Measurements from ENCODE around the gene PRKCE.

PRKCE gene

DNA sequence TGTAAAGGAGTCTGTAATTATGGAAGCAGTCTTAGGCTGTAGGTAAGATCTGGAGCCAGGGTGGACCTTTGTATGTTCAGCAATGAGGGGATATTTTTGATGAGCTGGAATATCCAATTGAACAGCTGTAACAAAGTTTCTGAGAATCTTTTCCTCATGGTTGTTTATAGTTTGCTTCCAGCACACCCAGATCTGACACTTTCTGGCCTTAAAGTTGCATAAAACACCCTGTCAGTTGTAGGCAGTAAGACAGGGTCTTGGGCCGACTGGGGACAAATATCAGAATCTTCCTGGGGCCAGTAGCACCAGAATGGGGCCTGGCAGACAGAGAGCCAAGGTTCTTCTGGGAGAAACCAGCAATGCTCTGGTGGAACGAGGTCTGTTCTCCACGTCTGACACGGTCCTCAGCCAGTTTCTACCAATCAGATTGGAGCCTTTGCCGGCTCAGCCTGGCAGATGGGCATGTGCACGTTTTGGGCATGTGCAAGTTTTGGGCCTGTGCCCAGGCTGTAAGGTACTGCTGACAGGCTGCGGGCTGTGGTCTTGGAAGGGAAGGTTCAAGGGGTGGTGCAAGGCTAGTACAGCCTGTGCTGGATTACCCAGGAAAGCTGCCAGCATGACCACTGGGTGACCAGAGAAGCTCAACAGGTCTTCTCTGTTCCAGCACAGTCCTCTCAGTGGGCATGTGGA, 89.8 kb downstream of the PRKCE start:
- no peak overlapping the region for H3K4me3 ChIP-seq
- peak overlapping the region in 1 of 21 experiments; percentile 3 for H3K27ac ChIP-seq

DNA sequence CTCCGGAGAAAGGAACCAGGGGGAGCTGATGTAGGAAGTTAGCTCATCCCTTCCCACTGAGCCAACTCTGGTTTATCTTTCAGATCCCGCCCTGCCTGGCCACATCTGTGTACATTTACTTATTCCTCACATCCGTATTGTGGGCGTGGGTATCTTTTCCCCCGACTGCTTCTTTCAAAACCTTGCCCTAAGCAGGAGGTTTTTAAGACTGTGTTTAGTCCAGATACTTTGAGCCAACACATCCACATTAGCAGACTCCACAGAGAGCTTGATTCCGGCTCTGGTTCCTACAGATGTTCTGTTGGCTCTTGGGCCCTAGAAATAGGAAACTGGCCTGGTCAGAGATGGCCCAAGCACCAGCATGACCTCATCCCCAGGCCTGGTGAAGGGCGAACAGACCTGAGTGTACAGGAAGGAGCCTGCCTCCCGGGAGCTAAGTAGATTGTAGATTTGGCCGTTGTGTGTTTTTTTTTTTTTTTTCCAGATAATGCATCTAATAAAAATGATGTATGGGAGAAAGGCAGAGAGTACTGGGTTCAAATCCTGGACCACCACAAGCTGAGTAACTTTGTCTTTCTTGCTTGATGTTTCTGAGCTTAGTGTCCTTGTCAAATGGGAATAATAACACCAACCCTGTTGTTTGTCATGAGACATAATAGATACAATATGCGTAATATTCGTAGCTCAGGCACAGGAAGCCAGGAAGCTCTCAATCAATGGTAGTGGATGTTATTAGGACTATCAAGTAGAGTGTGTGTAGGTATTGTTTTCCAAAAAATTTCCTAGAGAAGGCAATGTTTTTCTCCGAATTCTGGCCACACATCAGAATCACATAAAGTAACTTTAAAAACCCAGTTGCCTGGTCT, 92.3 kb downstream of the PRKCE start:
- Histone ChIP-seq H3K4me3 (no peak overlapping the region), H3K27ac (peak overlapping the region in 10 of 21 experiments; percentile 0 to 75 (median 28))

DNA sequence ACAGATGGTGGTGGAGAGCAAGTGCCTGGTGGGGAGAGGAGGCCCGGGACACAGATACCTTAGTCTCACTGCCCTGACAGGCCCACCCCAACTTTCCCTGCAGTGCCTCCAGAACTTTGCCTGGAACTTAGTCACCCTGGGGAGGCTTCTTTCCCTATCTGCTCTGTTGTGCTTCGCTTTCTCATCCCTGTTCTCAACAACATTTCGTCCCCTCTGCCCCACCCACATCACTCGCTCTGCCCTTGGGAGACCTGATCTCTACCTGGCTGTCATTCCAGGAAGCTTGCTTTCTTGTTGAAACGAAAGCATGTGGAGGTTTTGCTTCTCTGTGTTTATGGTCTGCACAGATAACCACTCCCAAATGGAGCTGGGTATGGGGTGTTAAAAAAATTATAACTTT, 93.8 kb downstream of the PRKCE start:
- Histone ChIP-seq H3K27ac (peak overlapping the region in 13 of 21 experiments; percentile 1 to 75 (median 43)), H3K4me3 (no peak overlapping the region)

DNA sequence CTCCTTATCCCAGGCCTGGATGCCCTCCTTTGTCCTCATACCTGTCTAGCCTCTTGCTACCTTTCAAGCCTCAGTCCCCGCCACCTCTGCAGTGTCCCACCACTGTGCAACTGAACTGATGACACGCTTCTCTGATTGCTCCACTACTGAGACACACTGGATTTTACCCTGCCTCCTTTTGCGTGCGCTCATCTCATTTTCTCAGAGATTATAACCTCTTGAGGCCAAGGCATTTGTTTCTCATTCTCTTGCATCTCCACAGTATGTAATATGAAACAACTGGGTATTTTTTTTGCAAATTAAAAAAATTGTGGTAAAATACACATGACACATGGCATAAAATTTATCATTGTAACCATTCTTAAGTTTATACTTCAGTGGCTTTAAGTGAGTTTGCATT, 95.4 kb downstream of the PRKCE start:
- Histone ChIP-seq H3K27ac (peak overlapping the region in 7 of 21 experiments; percentile 11 to 75 (median 43)), H3K4me3 (no peak overlapping the region)

DNA sequence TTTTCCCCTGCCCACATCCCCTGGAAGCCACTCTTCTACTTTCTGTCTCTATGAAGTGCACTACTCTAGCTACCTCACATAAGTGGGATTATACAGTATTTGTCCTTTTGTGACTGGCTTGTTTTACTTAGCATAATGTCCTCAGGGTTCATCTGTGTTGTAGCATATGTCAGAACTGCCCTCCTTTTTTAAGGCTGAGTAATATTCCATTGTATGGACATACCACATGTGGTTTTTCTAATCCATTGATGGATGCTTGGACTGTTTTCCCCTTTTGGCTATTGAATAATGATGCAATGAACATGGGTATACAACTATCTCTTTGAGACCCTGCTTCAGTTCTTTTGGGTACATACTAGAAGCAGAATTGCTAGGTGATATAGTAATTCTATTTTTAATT, 95.9 kb downstream of the PRKCE start:
- Histone ChIP-seq H3K4me3 (no peak overlapping the region), H3K27ac (peak overlapping the region in 2 of 21 experiments; percentile 25 to 75)

DNA sequence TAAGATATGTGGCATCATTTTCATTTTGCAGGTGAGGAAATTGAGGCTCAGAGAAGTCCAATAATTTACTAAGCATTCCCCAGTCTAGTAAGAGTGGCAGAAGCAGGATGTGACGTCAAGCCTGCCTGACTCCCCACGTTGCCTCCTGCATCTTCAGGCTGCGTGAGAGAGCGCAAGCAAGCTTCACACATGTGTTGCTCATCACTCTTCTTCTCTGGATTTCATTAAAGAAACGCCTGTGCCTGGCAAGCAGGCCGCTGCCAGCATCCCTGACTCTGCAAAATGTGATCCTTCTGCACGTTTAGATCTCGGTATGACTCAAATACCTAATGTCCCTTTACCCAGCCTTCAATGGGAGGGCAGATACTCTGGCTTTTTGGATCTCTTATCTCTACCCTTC, 96.8 kb downstream of the PRKCE start:
- Histone ChIP-seq H3K27ac (peak overlapping the region in 6 of 21 experiments; percentile 8 to 75 (median 40)), H3K4me3 (no peak overlapping the region)

DNA sequence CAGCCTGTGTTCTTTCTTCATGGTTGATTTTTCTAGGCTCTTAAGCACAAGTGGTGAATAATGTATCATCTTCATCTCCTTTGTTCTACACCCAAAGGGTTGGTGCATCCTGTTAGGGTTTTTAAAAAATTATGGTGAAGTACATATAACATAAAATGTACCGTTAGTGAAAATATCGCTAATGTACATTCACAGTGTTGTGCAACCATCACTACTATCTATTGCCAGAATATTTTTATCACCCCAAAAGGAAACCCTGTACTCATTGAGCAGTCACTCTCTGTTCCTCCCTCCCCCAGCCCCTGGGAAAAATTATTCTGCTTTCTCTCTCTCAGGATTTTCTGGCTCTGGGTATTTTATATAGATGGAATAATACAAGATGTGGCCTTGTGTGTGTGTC, 98.5 kb downstream of the PRKCE start:
- H3K4me3 ChIP-seq: no peak overlapping the region

DNA sequence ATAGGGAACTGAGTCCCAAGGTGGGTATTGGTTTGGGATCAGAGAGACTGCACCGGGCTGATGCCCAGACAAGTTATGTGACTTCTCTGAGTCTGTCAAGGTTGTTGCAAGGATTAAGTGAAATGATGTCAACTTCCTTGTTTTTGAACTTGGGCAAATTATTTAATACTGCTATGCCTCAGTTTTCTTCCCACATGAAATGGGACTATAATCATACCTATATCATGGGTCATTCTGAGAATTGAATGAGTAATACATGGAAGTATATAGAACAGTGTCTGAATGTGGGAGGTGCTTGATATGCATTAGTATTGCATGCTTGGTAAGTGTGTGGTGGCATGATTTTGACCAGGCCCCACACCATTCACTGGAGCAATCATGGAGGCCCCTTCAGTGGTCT, 99.0 kb downstream of the PRKCE start:
- Histone ChIP-seq H3K27ac (peak overlapping the region in 1 of 21 experiments; percentile 18), H3K4me3 (no peak overlapping the region)

More for the DNA sequence above, 98.5 kb downstream of the PRKCE start:
- peak overlapping the region in 1 of 21 experiments; percentile 18 for H3K27ac ChIP-seq

DNA sequence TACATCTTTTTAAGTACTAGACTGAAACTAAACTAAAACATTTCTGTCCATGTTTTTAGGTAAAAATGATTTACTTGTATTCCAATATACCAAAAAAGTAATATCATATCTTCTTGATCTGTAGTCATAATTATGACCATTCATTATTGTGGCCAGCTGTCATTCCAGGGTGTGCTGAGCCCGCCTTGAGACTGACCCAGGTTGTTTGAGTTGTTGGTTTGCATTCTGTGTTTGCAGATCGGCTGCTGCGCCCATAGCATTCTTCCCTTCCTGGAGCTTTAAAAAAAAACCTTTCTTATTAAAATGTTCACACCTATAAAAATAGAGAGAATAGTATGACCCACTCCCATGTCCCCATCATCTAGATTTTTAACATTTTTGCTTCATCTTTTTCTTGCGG, 101.9 kb downstream of the PRKCE start:
- no peak overlapping the region for H3K27ac ChIP-seq
- no peak overlapping the region for H3K4me3 ChIP-seq

DNA sequence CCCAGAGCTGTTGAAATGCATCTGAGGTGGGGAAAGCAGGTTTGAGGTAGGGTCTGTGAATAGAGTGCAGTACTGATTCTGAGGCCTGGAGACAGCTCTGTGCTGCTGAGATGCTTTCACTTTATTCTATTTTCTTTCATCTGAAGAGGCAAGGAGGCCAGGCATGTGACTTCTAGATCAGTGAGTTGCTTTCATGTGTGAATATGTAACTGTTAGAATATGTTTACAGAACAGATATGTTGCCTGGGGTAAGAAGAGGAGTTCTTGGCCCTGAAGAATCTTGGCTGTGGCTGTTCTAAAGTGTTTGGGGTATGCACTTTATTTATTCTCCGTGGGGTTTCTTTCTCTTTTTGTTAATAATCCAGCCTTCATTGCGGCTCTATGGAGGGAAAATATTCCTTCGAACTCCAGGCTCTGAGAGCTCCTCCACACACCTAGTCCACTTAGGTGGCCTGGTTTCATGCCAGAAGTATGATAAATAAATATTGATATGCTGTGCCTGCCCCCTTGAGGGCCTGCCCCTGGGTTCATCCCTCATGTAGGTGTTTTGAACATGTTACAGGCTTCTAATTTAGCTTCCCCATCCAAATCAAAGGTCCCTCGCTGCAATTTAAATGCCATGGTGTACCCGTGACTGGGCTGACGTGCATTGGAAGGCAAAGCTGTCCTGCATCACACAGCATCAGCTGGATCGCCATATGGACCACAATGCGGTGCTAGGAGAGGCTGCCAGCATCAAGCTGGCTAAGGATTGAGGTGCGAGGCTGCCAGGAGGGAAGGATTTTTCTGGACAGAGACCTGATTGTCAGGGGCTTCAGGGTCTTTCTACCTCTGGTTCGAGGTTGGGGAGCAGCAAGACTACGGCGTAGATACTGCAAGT, 102.9 kb downstream of the PRKCE start:
- H3K27ac ChIP-seq: peak overlapping the region in 4 of 21 experiments; percentile 18 to 53 (median 38)
- no peak overlapping the region for H3K4me3 ChIP-seq

DNA sequence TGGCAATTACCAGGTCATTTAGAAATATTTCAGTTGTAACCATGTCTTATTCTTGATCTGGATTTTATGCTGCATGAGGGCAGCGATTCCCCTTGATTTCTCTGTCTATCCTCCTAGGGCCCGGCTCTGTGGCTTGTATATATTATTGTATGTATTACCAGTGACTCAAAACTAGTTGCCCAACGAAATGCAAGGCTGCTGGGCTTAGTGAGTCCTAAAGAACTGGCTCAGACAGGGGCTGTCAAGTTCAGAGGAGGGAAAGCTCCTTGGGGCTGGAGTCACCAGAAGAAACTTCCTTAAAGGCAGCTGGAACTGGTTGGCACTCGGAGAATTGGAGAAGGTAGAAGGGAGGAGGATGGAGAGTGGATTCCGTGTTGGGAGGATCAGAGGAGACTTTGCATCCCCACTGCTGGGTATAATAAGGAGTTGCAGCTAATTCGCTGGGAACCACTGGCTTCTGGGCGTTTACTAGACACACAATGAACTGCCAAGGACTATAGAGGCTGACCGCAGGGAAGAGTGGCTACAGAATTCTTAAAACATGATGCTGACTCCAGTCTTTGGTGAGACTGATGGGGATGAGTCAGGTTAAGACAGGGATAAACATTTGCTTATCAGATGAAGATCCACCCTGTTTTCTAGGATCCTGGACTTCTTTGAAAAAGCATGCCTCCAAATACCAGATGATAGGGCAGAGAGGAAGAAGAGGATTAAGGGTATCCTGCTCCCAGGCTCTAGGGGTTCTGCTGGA, 104.3 kb downstream of the PRKCE start:
- Histone ChIP-seq H3K27ac (peak overlapping the region in 7 of 21 experiments; percentile 15 to 53 (median 33)), H3K4me3 (no peak overlapping the region)

DNA sequence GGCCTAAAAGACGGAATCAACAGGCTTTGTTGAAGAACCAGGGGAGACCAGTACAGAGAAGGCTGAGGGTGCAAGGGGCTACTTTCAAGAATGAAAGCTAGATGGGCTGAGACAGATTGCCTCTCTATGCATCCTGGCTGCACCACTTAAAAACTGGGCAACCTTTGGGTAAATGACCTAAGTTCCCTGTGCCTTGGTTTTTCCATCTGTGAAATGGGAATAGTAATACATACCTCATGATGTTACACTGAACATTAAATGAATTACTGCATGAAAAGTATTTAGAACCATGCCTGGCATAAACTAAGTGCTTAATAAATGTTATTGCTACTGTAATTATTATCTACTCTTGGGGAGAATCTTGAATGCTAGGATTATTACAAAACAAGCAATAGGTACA, 106.5 kb downstream of the PRKCE start:
- Histone ChIP-seq H3K27ac (no peak overlapping the region), H3K4me3 (no peak overlapping the region)

DNA sequence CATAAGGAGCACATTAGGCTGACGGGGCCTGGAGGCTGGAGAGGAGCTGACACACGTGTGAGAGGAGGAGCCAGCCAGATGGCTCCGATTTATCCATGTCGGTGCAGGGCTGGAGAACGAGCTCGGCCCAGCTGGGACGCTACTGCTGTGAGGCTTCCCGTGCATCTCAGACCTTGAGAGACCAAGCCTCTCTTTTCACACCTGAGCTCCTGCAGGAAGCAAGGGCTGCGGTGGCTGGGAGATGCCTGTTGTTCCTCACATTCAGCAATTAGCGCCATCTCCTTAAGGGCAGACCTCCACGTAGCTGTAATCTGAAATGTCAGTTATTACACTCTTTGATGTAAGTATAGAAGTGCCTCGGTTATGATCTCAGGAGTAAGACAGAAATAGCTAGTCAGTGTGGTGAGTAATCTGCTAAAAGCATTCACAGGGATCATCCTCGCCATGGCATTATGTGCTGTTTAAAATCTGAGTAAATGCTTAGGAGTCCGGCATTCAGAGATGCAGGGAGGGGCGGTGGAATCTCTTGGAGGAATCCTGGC, 107.9 kb downstream of the PRKCE start:
- H3K27ac ChIP-seq: peak overlapping the region in 6 of 21 experiments; percentile 8 to 53 (median 24)
- no peak overlapping the region for H3K4me3 ChIP-seq

DNA sequence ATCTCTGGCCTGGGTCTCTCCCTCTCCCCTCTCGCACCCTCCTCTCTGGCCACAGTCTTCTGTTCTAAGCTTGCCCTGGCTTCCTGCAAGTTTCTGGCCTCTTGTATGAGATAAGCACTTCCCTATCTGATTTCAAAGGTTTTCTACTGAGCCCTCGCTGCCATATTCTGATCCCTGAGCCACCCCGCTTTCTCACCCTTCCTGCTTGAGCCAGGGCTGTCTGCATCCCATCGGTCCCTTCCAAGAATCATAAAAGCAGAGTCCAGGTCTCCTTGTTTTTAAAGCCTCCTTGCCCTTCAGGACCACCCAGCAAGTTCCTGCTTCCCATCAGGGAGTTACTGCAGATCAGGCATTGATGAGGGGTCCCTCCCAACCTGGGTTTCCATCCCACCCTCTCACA, 110.2 kb downstream of the PRKCE start:
- Histone ChIP-seq H3K4me3 (no peak overlapping the region), H3K27ac (no peak overlapping the region)

DNA sequence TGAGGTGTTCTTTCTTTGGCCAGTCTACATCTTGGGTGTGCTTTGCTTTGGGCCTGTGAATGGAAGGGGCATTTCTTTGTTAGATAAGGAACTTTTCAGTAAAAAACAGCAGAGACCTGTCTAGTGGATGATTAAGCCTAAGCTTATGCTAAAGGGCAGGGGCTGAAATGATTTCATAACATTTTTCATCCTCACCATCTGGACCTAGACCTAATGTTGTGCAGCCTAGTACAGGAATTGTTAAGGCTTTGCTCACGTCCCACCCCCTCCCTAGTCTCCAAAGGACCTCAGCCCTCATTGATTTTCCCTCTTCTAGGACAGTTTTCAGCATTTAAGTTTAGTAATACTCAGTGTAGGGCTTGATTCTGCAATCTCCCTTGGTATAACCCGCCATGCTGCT, 111.8 kb downstream of the PRKCE start:
- H3K27ac ChIP-seq: peak overlapping the region in 4 of 21 experiments; percentile 5 to 29 (median 20)

DNA sequence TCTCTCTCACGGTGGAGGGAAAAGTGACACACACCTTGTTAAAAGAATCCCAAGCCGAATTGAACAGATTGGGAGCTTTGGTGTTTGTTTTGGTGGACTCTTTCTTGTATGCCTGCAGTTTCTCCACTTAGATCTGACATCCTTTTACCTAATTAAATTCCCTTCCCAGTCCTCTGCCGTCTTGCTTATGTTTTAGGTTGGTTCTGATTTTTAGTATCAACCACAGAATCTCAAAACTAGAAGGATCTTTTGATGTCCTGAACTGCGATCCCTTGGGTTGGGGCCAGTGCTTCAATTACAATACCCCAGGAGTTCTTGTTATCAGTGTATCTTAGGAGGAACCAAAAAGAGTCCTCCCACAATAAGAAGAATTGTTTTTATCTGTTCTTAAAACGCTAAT, 112.3 kb downstream of the PRKCE start:
- Histone ChIP-seq H3K27ac (peak overlapping the region in 4 of 21 experiments; percentile 5 to 29 (median 20)), H3K4me3 (no peak overlapping the region)

More for the DNA sequence above, 111.8 kb downstream of the PRKCE start:
- no peak overlapping the region for H3K4me3 ChIP-seq

DNA sequence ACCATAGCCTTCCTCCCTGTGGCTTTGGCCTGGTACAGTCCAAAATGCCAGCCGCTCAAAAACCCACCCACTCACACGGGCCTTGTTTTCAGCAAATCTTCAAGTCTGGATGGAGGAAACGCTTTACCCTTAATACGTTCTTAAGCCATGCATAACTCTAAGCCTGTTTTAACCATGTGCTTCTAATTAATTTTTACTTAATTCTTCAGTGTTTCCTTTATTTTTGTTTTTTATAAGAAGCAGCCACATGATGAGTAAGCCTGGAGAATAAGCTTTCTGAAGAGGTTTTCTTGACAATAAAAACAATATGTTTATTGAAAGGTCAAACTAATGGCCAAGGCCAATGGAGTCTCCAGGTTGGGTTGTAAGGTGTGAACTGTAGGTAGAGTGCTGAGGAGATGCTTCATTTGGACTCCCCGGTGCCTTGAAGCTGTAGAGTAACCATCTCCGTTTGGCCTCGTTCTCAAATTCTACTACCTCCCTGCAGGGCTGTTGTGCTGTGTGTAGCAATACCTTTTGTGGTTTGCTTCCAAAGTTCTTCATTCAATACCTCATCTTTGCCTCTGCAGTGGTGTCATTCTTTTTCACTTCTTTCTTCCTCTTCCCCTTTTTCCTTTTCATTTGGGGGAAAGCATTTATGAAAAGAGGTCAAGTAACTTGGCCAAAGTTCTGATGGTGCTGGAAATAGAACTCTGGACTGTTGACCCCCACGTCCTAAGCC, 113.7 kb downstream of the PRKCE start:
- no peak overlapping the region for H3K4me3 ChIP-seq
- peak overlapping the region in 4 of 21 experiments; percentile 1 to 59 (median 14) for H3K27ac ChIP-seq

DNA sequence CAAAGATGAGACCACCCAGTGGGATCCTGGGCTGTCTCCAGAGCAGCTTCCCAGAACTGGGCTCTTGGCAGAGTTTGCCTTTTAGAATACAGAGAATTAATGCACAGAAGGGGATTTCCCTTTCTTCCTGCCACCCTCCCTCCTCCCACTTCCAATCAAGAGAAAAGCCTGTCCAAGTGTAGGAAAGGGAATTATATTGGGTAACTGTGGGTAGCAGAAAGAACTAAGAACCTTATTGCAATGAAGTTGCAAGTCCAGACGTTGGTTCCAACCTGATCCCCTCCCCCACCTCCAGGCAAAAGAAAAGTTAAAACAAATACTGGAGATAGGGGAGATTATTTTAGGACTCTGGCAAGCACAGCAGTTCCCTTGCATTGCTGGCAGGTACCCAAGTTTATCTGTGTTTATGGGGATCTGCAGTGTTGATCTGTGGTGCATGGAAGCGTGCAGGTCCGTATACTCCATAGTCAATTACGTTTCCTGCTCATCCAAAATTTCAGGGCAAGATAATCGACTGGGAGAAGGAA, 114.3 kb downstream of the PRKCE start:
- peak overlapping the region in 4 of 21 experiments; percentile 1 to 59 (median 14) for H3K27ac ChIP-seq
- no peak overlapping the region for H3K4me3 ChIP-seq
